Ureter (tissue), 1 donor: ENCODE data around the gene HRAS. TPM values are rescaled to one million over a fixed set of nuclear protein-coding genes. Genes with fewer than 3 reads are reported as not detected.
A peak's percentile ranks its signal among the peaks of the same experiment; 100 is the strongest.

Source experiments
- DNase-seq: peaks from one replicate; pipeline ENCODE4 v3.0.0-alpha.2; 2020; ENCODE audit warnings: low spot score
- total RNA-seq: library from RNA; stranded (reverse); gene quantifications from one replicate; pipeline ENCODE4 v1.2.4, GENCODE V29; 2023
- donor health status: DM: yes; HTN: yes; CAD: no.

Gene HRAS
- total RNA-seq, 1 donor from 2014 or later = 85.3 TPM

DNA sequence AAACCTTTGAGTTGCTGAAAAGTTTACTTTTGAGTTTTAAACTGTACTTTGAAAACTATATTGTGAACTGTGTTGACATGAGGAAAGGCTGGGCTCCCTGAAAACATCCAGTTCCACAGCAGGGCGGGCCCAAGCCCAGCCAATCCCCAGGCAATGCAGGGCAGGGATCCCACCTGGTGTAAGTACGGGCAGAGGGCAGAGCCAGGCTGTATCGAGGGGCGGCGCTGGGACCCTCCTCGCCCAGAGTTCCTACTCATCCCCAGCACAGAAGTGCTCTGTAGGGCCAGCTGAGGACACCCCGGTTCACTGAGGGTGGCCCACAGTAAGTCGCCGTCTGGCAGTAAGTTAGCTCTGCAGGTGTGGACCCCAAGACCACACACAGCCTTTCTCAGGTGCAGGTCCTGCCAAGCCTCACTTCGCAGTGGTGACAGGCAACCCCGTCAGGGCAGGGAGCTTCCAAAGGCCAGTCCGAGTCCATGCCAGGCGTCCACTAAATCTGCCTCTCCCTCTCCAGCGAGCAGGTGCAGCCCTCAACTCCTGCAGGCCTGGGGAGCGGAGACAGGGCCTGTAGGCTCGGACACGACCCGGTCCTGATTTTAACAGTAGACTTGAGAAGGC is 31.7 kb upstream of the HRAS start:
- DNase-seq = no peak

DNA sequence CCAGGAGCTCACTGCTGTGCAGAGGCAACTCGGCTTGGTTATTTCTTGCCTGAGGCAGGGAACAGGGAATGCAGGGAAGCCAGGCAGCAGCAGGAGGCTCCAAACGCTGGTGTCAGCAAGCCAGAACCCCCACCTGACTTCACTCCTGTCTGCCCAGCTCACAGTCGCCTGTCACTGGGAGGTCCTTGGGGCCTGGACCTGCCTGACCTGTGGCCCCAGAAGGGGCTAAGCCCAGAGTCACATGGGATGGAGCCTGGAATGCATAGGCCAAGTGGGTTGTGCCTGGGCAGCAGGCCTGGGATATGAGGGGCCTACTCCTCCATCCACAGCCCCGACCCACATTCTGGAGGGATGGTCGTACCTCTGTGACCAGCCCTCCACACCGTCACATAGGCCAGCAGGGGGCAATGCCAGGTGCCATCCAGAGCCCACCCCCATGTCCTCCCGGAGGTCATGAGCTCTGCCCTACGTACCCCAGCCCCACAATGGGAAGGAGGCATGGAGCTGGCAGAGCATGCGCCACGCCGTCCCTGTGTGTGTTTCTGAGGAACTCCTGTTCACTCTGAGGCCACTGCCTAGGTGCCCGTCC is 30.6 kb upstream of the HRAS start:
- DNase-seq = peak; percentile 43

DNA sequence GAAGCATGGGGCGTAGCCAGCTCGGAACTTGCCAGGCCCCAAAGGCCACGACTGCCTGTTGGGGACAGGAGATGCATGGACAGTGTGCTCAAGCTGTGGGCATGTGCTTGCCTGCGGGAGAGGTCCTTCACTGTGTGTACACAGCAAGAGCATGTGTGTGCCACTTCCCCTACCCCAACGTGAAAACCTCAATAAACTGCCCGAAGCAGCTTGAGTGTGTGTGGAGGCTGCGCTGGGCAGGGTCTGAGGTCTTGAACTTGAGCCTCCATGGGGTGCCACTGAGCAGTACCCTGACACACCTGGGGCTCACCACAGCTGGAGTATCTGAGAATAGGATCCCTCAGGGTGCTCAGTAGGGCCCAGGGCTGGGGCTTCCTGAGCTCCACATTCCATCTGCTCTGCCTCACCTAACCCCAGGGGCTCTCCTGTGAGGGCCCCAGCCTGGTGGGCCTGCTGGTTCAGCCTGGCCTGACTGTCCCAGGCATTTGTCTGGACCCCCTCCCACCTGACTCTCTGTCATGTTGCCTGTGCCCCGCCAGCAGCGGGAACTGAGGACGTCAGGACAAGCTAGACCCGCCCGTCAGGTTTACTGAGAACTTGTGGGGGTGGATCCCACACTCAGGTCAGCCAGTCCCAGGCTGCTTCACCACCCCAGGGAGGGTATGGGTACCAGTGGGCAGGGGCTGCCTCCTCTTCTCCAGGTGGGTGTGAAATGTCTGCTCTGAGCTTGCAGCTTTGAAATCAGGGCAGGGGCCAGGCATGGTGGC is 28.6 kb upstream of the HRAS start:
- peak; percentile 69 for DNase-seq

DNA sequence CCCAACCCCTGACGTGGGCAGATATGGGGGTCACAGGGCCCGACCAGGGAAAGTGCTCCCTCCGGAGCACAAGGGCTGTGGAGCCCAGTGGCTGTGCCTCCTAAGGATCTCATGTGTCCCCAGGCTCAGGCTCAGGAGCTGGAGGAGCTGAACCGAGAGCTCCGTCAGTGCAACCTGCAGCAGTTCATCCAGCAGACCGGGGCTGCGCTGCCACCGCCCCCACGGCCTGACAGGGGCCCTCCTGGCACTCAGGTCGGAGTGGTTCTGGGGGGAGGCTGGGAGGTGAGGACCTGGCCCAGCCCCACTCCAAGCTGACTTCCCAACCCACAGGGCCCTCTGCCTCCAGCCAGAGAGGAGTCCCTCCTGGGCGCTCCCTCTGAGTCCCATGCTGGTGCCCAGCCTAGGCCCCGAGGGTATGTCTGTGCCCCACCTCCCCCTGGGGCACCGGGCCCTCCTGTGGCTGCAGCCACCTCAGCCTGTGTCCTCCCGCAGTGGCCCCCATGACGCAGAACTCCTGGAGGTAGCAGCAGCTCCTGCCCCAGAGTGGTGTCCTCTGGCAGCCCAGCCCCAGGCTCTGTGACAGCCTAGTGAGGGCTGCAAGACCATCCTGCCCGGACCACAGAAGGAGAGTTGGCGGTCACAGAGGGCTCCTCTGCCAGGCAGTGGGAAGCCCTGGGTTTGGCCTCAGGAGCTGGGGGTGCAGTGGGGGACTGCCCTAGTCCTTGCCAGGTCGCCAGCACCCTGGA is 27.9 kb upstream of the HRAS start:
- DNase-seq = peak; percentile 47

DNA sequence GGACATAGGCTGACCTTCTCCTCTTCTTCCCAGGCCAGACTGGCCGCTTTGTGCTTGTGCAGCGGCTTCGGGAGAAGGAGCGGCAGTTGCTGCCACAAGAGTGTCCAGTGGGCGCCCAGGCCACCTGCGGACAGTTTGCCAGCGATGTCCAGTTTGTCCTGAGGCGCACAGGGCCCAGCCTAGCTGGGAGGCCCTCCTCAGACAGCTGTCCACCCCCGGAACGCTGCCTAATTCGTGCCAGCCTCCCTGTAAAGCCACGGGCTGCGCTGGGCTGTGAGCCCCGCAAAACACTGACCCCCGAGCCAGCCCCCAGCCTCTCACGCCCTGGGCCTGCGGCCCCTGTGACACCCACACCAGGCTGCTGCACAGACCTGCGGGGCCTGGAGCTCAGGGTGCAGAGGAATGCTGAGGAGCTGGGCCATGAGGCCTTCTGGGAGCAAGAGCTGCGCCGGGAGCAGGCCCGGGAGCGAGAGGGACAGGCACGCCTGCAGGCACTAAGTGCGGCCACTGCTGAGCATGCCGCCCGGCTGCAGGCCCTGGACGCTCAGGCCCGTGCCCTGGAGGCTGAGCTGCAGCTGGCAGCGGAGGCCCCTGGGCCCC is 26.8 kb upstream of the HRAS start:
- no peak for DNase-seq

DNA sequence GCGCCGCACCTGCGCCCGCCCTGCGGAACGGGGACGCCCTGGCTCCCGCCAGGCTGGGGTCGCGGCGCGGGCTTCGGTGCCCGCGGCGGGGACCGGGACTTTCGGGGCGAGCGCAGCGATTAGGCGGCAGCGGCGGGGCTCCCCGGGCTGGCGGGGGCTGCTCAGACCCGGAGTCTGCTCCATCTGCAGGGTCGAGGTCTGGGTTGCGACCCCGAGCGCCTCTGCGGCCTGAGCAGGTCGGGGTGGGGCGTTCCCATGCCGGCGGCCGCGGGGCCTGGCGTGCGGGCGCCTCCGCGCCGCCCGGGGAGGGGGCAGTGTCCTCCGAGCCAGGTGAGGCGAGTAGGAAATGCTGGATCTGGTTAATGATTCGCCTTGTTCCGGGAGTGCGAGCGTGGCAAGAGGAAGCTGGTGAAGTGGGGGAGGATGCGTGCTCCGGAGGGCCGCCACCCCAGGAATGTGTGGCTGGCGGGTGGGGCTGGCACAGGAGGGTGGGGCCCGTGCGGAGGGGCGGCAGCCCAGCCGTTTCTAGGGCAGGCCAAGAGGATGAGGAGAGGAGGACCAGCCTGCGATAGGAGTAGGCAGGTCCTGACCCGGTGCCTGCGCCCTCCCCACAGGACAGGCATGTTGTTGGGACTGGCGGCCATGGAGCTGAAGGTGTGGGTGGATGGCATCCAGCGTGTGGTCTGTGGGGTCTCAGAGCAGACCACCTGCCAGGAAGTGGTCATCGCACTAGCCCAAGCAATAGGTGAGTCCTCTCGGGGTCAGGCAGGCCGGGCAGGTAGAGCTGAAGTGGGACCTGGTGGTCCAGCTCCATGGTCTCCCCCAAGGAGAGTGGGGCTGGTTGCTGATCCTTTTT is 26.0 kb upstream of the HRAS start:
- DNase-seq = peak; percentile 87

DNA sequence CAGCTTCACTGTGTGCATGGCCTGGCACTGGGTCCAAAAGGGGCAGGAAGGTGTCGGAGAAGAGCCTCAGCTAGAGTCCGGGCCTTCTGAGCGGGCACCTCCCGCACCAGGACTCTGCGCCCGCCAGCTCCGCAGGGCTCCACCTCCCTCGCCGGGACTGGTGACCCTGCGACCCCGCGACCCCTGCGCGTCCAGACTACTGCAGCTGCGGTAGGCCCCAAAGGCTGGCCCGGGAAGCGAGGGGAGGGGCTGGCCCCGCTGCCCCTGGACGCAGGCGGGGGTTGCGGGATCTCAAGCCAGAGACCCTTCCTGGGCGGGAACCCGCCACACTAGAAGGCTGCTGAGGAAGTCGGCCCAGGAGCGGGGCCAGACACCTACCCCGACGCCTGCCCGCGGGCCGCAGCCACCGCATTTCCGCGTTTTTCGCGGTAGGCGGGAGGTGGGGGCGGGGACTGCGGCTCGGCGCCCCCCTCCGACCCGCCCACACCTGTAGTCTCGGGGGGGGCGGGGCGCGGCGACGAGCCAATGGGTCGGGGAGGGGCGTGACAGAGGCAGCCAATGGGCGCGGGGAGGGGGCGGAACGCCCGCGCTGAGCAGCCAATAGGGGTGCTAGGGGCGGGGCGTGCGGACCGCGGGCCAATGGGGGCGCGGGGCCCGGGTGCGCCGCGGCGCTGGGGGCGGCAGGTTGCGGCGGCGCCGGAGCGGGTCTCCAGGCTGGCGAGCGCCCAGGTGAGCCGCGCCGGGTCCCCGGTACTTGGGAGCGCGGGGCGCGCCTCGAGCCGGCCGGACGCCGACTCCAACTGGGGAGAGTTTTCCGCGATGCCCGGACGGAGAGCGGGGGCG is 25.1 kb upstream of the HRAS start, which contains the start of the genes LMNTD2 and RASSF7:
LMNTD2 (minus strand) TSS at position 434 of the 843 bp plus-strand sequence; CDS start at position 412, 22 bp downstream.
RASSF7 (plus strand) TSS at position 666 of the 843 bp plus-strand sequence. CDS start 799 bp downstream, outside the sequence.
- peak; percentile 95 for DNase-seq

DNA sequence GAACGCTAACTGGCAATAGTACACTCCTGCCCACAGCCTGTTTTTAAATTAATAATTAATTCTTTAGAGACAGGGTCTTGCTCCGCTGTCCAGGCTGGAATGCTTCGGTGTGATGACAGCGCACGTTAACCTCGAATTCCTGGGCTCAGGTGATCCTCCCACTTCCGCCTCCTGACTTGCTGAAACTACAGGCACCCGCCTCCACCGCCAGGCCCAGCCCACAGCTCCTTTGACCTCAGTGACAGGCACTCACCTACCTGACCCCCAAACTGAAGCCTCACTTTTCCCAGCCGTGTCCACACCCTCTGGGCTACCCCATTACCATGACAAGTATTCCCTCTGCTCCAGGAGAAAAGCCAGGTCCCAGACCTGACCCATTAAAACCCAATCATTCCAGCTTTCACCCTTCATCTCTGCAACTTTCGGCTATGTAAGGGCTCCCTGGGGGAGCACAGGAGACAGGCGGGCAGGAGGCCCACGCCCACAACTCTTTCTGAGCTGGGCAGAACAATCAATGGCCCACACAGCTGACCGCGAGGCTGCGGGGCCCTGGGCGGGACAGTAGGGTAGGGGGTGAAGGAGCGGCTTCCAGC is 24.4 kb upstream of the HRAS start:
- peak; percentile 58 for DNase-seq

DNA sequence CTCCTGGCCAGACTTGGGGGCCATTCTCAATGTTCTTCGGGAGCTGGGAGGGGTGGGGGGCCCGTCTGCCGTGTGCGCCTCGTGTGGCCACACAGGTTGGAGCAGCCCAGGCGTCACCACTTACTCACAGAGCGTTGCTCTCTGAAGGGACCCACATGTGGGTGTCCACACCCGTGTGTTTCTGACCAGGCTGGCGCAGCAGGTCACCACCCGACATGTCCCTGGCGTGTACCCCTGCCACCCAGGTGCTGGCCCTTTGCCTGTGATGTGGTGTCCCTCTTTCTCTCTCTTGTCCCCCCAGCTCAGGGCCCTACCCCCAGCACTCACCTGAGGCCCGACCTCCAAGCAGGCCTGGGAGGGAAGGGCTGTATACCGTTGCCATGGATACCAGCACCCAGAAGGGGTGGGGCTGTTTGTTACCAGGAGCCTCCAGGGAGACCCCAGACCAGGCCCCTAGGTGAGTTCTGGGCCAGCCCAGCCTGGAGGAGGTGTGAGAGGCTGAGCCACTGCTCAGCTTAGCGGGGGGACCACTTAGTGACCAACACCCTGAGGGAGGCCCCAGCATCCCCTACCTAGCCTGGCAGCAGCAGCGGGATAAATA is 23.7 kb upstream of the HRAS start:
- DNase-seq = no peak

DNA sequence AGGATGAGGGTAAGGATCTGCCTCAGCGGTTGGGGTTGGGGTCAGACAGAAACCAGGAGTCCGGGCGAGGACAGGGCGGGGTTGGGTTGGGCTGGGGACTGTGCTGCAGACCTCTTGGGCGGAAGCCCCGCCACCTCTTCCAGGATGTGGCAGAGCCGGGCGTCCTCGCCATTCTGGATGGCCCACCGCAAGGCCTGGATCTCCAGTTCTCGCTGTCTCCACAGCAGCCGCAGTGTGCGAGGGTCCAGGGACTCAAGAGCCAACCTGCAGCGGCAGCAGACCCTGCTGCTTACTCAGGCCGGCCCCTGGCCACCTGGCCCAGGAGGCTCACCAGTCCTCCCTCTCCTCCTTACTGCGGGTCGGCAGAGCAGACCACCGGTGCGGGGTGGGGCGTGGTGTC is 23.1 kb upstream of the HRAS start:
- no peak for DNase-seq

DNA sequence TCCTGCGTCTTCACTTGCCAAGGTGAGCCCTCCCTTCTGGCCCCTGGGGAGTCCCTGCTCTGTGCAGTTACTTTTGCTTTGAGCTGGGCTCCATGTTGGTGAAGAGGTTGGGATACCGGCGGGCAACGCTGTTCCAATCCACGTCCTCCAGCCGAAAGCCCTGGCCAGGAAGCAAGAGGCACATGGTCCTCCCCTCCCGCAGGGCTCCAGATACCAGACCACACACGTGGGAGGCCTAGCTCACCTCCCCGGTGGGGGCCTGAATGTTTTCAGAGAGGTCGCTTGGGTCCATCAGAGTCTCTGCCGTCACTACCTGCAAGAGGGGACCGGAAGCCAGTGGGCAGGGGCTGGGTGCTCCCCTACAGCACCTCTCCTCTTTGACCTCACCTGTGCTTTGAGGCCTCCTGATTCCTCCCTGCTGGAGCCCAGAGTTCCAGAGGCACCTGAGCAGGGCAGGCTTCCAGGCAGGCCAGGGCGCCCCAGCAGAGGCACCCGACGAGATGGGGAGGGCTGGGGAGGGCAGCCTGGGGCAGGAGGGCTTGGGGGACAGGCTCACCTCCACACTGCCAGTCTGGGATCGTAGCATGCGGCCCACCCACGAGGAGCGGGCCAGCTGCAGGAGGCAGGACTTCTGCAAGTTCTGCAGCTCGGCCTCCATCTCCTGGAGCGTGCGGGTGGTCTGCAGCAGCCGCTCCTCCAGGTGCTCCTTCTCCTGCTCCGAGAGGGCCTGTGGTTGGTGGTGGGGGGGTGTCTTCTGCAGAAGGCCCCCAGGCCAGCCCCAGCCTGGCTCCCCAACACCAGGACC is 22.2 kb upstream of the HRAS start:
- DNase-seq = no peak

DNA sequence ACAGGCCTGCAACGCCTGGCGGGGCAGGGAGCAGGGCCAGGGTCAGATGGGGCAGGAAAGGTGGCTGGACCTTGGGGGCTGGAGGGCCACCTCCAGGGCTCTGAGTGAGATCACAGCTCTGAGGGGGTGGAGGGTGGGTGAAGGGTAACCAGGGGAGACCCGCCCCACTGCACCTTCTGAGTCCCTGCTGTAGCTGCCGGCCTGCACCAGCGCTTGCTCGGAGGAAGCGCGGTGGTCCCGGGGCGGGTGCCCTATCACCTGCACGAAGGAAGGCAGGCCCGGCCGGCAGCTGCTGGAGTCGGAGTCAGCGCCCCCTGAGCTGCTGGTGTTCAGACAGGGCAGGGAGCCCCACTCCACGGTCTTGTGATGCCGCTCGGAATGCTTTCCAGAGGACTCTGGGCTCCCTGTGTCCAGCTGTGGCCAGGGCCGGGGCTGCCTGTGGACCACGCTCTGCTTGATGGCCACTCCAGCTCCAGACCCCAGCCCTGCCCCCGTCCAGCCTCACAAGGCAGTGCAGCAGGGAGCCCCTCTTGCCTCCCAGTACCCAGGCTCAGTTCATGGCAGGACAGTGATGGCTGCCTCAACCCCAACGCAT is 21.4 kb upstream of the HRAS start:
- DNase-seq = no peak

DNA sequence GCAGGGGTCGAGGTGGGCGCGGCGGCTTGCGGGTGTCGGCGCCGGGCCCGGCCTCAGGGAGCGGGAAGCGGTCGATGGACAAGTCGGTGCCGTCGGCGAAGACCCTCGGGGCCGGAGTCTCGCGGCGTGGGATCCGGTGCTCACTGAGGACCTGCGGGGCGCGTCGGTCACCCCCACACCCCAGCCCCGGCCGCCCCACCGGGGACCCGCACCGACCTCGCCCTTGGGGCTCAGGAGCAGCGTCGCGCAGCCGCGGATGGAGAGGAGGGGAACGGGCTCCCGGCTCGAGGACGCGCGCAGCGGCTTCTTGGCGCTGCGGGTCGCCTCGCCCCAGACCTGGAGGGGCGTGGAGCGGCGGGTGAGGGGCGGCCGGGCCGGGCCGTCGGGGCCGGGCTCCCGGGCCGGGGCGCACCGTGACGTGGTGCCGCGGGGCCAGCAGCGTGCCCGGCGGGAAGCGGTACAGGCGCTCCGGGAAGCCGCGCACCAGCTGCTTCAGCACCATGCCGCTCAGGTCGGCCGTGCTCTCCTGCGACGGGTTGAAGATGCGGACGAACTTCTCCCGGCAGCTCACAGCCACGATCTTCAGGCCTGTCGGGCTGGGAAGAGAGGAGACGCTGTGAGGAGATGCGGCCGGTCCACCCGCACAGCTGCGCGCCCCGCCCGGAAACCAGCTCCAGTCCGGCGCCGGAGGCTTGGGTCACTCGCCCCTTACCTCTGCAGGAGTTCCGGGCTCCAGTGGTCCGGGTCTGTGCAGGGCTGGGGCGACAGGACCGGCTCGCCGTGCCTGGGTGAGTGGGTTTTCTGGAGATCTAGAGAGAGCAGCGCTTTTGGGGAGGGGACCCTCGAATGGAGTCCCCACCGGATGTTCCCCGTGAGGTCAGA is 20.6 kb upstream of the HRAS start:
- DNase-seq = no peak

DNA sequence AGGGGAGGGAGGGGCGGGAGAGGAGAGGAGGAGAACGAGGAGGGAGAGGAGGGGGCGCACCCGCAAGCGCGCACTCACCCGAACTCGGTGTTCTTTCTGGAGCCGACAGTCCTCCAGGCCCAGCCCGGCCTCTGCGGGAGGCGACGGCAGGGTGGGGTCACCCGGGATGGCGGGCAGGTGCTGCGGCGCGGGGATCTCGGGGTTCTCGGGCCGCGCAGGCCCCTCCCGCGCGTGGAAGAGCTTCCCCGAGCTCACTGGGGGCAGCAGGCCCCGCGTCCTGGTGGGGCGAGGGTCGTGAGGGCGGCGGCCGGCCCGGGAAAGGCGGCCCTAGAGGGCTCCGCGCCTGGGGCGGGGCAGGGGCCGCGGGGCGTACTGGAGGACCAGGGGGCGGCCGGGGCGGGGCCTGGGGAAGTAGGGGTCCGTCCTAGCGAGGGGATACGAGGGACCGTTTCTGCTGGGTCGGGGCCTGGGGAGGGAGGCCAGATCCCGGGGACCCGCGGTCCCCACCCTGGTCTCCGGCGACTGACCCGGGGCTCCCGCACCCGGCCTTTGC is 19.9 kb upstream of the HRAS start:
- no peak for DNase-seq

DNA sequence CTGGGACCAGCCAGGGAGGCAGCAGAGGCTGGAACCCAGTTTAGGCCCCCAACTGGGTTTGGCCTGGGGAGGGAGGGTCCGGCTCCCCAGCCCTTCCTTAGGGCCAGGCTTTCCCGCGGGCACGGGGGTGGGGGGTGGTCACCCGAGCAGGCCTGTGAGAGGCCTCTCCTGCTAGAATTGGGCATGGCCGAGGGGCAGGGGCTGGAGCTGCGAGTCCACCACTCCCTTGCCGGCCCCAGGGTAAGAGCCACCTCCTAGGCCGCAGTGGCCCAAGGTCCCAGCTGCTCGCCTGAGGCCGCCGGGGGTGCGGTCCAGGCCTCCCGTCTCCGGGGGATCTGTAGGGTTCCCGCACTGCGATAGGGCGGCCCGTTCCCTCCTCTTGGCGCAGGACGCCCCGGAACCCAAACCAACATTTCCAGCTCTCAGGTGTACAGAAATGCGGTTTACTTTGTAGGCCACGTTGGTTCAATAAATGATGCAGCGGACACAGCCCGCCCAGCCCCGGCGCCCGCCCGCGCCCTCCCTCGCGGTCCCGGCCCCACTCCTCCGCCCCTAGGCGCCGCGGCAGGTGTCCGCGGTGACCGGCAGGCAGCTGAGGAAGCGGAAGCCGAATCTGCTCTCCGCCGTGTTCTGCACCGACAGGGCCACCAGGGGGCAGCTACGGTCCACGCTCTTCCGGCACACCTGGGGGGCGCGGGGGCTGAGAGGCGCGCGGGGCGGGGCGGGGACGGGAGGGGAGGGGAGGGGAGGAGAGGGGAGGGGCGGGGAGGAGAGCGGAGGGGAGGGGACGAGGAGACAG is 19.3 kb upstream of the HRAS start:
- DNase-seq = no peak

DNA sequence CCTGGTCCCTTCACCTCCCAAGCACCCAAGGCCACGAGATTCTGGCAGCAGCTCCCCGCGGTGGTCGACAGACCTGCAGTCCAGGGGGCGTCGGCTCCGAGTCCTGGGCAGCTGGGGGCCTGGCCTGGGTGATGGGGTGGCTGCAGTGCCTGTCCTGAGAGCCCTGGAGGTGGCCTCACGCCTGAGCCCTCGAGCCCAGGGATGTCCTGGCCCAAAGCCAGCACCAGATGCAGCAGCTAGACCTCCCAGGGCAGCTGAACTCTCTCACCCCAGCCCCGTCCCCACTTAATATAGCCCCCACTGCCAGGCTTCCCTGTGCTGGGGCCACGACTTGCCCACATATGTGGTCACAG is 18.6 kb upstream of the HRAS start:
- DNase-seq = no peak
